Trophoblast cell (in vitro differentiated cells and primary cell): ENCODE data around the gene TICAM2.
A peak's percentile ranks its signal among the peaks of the same experiment; 100 is the strongest.

ENCODE experiments used
- DNase-seq, 2 donors: peaks; one replicate each; pipeline ENCODE4 v3.0.0-alpha.2; 2016
- H2AFZ ChIP-seq: 2 replicates; pipeline ENCODE4 v1.6.1; 2013; ENCODE audit warnings: low read length, moderate library complexity, mild to moderate bottlenecking; ENCODE audit not compliant: insufficient read depth, poor library complexity
- H2AK5ac ChIP-seq: 2 replicates; pipeline ENCODE4 v1.6.1; 2013; ENCODE audit warnings: mild to moderate bottlenecking, low read length
- H2BK120ac ChIP-seq: 2 replicates; pipeline ENCODE4 v1.6.1; 2013; ENCODE audit warnings: low read length, mild to moderate bottlenecking, moderate library complexity; ENCODE audit not compliant: insufficient read depth, poor library complexity
- H2BK12ac ChIP-seq: 2 replicates; pipeline ENCODE4 v1.6.1; 2013; ENCODE audit warnings: mild to moderate bottlenecking, low read length, moderate library complexity
- H2BK5ac ChIP-seq: 2 replicates; pipeline ENCODE4 v1.6.1; 2013; ENCODE audit warnings: low read length, low read depth, moderate library complexity, mild to moderate bottlenecking; ENCODE audit not compliant: poor library complexity
- H3K14ac ChIP-seq: 2 replicates; pipeline ENCODE4 v1.6.1; 2013; ENCODE audit warnings: mild to moderate bottlenecking, low read length
- H3K18ac ChIP-seq: 2 replicates; pipeline ENCODE4 v1.6.1; 2013; ENCODE audit warnings: mild to moderate bottlenecking, low read length
- H3K23ac ChIP-seq: 2 replicates; pipeline ENCODE4 v1.6.1; 2013; ENCODE audit warnings: low read length
- H3K27ac ChIP-seq: 2 replicates; pipeline ENCODE4 v1.5.1; 2013; ENCODE audit warnings: low read depth, mild to moderate bottlenecking, inconsistent platforms, low read length, moderate library complexity
- H3K27me3 ChIP-seq: 2 replicates; pipeline ENCODE4 v1.6.1; 2013; ENCODE audit warnings: inconsistent platforms, mild to moderate bottlenecking, low read length, moderate library complexity; ENCODE audit not compliant: insufficient read depth
- H3K36me3 ChIP-seq, 2 experiments: 1 replicate in 1 of 2; 2 replicates in 1 of 2; pipeline ENCODE4 v1.6.1; 2013; ENCODE audit warnings: low read length in 2 of 2, mild to moderate bottlenecking in 2 of 2, moderate library complexity in 1 of 2; ENCODE audit not compliant: insufficient read depth in 2 of 2, control insufficient read depth in 1 of 2
- H3K4ac ChIP-seq: 2 replicates; pipeline ENCODE4 v1.6.1; 2013; ENCODE audit warnings: low read depth, mild to moderate bottlenecking, low read length, moderate library complexity
- H3K4me1 ChIP-seq, 2 experiments: 1 replicate in 1 of 2; 2 replicates in 1 of 2; pipeline ENCODE4 v1.6.1; 2013; ENCODE audit warnings: low read length in 2 of 2, mild to moderate bottlenecking in 2 of 2, moderate library complexity in 1 of 2; ENCODE audit not compliant: insufficient read depth in 2 of 2, control insufficient read depth in 1 of 2
- H3K4me2 ChIP-seq: 2 replicates; pipeline ENCODE4 v1.6.1; 2013; ENCODE audit warnings: inconsistent platforms, mild to moderate bottlenecking, low read length, moderate library complexity
- H3K4me3 ChIP-seq: 2 replicates; pipeline ENCODE4 v1.5.1; 2013; ENCODE audit warnings: mild to moderate bottlenecking, low read depth, low read length, inconsistent platforms
- H3K79me1 ChIP-seq: one replicate; pipeline ENCODE4 v1.6.1; 2013; ENCODE audit warnings: low read length
- H3K79me2 ChIP-seq: 2 replicates; pipeline ENCODE4 v1.6.1; 2013; ENCODE audit warnings: low read length, mild to moderate bottlenecking; ENCODE audit not compliant: control insufficient read depth, insufficient read depth, poor library complexity
- H3K9ac ChIP-seq: 2 replicates; pipeline ENCODE4 v1.6.1; 2013; ENCODE audit warnings: mild to moderate bottlenecking, low read length
- H3K9me3 ChIP-seq: 2 replicates; pipeline ENCODE4 v1.6.1; 2013; ENCODE audit warnings: low read depth, mild to moderate bottlenecking, control low read depth, inconsistent platforms, low read length; ENCODE audit not compliant: insufficient read depth
- H4K12ac ChIP-seq: 2 replicates; pipeline ENCODE4 v1.6.1; 2013; ENCODE audit warnings: low read depth, mild to moderate bottlenecking, low read length, moderate library complexity
- H4K8ac ChIP-seq: 2 replicates; pipeline ENCODE4 v1.6.1; 2013; ENCODE audit warnings: low read depth, mild to moderate bottlenecking, low read length, moderate library complexity
- H4K91ac ChIP-seq: one replicate; pipeline ENCODE4 v1.6.1; 2013; ENCODE audit warnings: low read depth, mild to moderate bottlenecking, low read length, moderate library complexity
- WGBS: extraction: QIAGEN DNeasy Blood & Tissue Kit; methylation state at CpG from one replicate; pipeline ENCODE4 v1.1.7; 2013; ENCODE audit warnings: missing lambda C conversion rate; ENCODE audit not compliant: insufficient read length, insufficient coverage; ENCODE audit errors: extremely low coverage; 5-methylcytosine and 5-hydroxymethylcytosine counted together

The TICAM2 gene

GRCh38 chr5:115544436-115545350 is 57.6 kb downstream of the TICAM2 start, which contains the start of gene FEM1C:
Gene FEM1C (minus strand): TSS chr5:115544775. CDS start chr5:115543493, 1,282 bp downstream.
- no peak within 1 kb of the TSS for H3K23ac ChIP-seq
- peak within 1 kb of the TSS; percentile 89 for H3K18ac ChIP-seq
- peaks cover 4 to 6% of the 10 kb centered on the region in 2 experiments for H3K4me1 ChIP-seq
- H3K9ac ChIP-seq, result peak within 1 kb of the TSS; percentile 91
- peak within 1 kb of the TSS; percentile 34 for H2BK5ac ChIP-seq
- peak within 1 kb of the TSS; percentile 4 for H2BK120ac ChIP-seq
- H3K79me1 ChIP-seq, result peaks cover 4% of the 10 kb centered on the region
- no peak within 1 kb of the TSS for H2BK12ac ChIP-seq
- H2AK5ac ChIP-seq, result no peak within 1 kb of the TSS
- H3K27me3 ChIP-seq, result no peaks in the 10 kb centered on the region
- peak within 1 kb of the TSS; percentile 87 for H3K4me2 ChIP-seq
- peak within 1 kb of the TSS; percentile 59 for H3K14ac ChIP-seq
- H3K4ac ChIP-seq, result peak within 1 kb of the TSS; percentile 58
- H4K12ac ChIP-seq, result peak within 1 kb of the TSS; percentile 21
- peak within 1 kb of the TSS; percentile 85 for H3K4me3 ChIP-seq
- DNase-seq, result peak; percentile 98 to 99
- WGBS, result no CpG with 5 or more reads among the region's 82 CpGs
- H3K9me3 ChIP-seq, result peaks cover 2% of the 10 kb centered on the region
- H4K91ac ChIP-seq, result peak within 1 kb of the TSS; percentile 31
- peaks cover 3 to 4% of the 10 kb centered on the region in 2 experiments for H3K36me3 ChIP-seq
- peaks cover 10% of the 10 kb centered on the region for H3K79me2 ChIP-seq
- H3K27ac ChIP-seq, result peak within 1 kb of the TSS; percentile 94
- peak within 1 kb of the TSS; percentile 62 for H2AFZ ChIP-seq
- H4K8ac ChIP-seq, result peak within 1 kb of the TSS; percentile 81

GRCh38 chr5:115544043-115544435 is 58.2 kb downstream of the TICAM2 start:
- H3K18ac ChIP-seq, result peak overlapping the region; percentile 89
- H3K9me3 ChIP-seq, result peaks cover 2% of the 10 kb centered on the region
- H3K4ac ChIP-seq, result peak overlapping the region; percentile 58
- peak overlapping the region; percentile 85 for H3K4me3 ChIP-seq
- H4K12ac ChIP-seq, result peak overlapping the region; percentile 21
- WGBS, result no CpG with 5 or more reads among the region's 20 CpGs
- no peaks in the 10 kb centered on the region for H3K27me3 ChIP-seq
- peak overlapping the region; percentile 40 for H4K8ac ChIP-seq
- peaks cover 10% of the 10 kb centered on the region for H3K79me2 ChIP-seq
- H3K27ac ChIP-seq, result peak overlapping the region; percentile 94
- peaks cover 4% of the 10 kb centered on the region for H3K79me1 ChIP-seq
- H2AK5ac ChIP-seq, result no peak overlapping the region
- no peak overlapping the region for H2BK12ac ChIP-seq
- peak overlapping the region; percentile 31 for H4K91ac ChIP-seq
- H3K36me3 ChIP-seq, result peaks cover 3 to 4% of the 10 kb centered on the region in 2 experiments
- H3K4me1 ChIP-seq, result peaks cover 4 to 6% of the 10 kb centered on the region in 2 experiments
- peak overlapping the region; percentile 87 for H3K4me2 ChIP-seq
- H2BK5ac ChIP-seq, result peak overlapping the region; percentile 34
- H3K23ac ChIP-seq, result no peak overlapping the region
- H3K14ac ChIP-seq, result peak overlapping the region; percentile 59
- DNase-seq, result no peak
- peak overlapping the region; percentile 91 for H3K9ac ChIP-seq
- peak overlapping the region; percentile 4 for H2BK120ac ChIP-seq
- peak overlapping the region; percentile 51 for H2AFZ ChIP-seq

GRCh38 chr5:115543365-115544042 is 58.8 kb downstream of the TICAM2 start:
- Histone ChIP-seq H2AK5ac (no peak overlapping the region), H2BK12ac (no peak overlapping the region), H4K8ac (no peak overlapping the region), H4K91ac (no peak overlapping the region), H3K14ac (no peak overlapping the region), H3K27me3 (no peaks in the 10 kb centered on the region), H3K9ac (peak overlapping the region; percentile 64), H3K9me3 (peaks cover 2% of the 10 kb centered on the region), H2BK120ac (no peak overlapping the region), H4K12ac (no peak overlapping the region), H3K27ac (peak overlapping the region; percentile 4), H3K4me3 (peak overlapping the region; percentile 85), H3K4me1 (peaks cover 4 to 6% of the 10 kb centered on the region in 2 experiments), H3K23ac (peak overlapping the region; percentile 13), H2BK5ac (no peak overlapping the region), H3K4ac (peak overlapping the region; percentile 96), H3K18ac (no peak overlapping the region), H3K4me2 (peak overlapping the region; percentile 87), H2AFZ (no peak overlapping the region), H3K79me1 (peaks cover 4% of the 10 kb centered on the region), H3K79me2 (peaks cover 10% of the 10 kb centered on the region), H3K36me3 (peaks cover 3 to 4% of the 10 kb centered on the region in 2 experiments)
- WGBS, result no CpG with 5 or more reads among the region's 15 CpGs
- DNase-seq, result peak; percentile 38 to 66

GRCh38 chr5:115542651-115543364 is 59.5 kb downstream of the TICAM2 start:
- H3K27ac ChIP-seq, result no peak overlapping the region
- H3K4me1 ChIP-seq, result peaks cover 4 to 6% of the 10 kb centered on the region in 2 experiments
- no peak overlapping the region for H2BK120ac ChIP-seq
- H3K27me3 ChIP-seq, result no peaks in the 10 kb centered on the region
- DNase-seq, result peak in 1 of 2 donors; percentile 66
- no peak overlapping the region for H2AFZ ChIP-seq
- H3K4me2 ChIP-seq, result peak overlapping the region; percentile 87
- no peak overlapping the region for H3K14ac ChIP-seq
- H4K8ac ChIP-seq, result no peak overlapping the region
- no peak overlapping the region for H4K91ac ChIP-seq
- H3K4ac ChIP-seq, result peak overlapping the region; percentile 96
- no peak overlapping the region for H2BK12ac ChIP-seq
- H3K9ac ChIP-seq, result no peak overlapping the region
- no CpG with 5 or more reads among the region's 10 CpGs for WGBS
- H3K79me2 ChIP-seq, result peaks cover 10% of the 10 kb centered on the region
- H2BK5ac ChIP-seq, result no peak overlapping the region
- peaks cover 3 to 4% of the 10 kb centered on the region in 2 experiments for H3K36me3 ChIP-seq
- H3K9me3 ChIP-seq, result peaks cover 2% of the 10 kb centered on the region
- peak overlapping the region; percentile 85 for H3K4me3 ChIP-seq
- peak overlapping the region; percentile 13 for H3K23ac ChIP-seq
- no peak overlapping the region for H2AK5ac ChIP-seq
- H3K79me1 ChIP-seq, result peaks cover 4% of the 10 kb centered on the region
- no peak overlapping the region for H3K18ac ChIP-seq
- no peak overlapping the region for H4K12ac ChIP-seq
